ENCODE measurements around the gene FAM241A.

- TF ChIP-seq, protein P1, sequence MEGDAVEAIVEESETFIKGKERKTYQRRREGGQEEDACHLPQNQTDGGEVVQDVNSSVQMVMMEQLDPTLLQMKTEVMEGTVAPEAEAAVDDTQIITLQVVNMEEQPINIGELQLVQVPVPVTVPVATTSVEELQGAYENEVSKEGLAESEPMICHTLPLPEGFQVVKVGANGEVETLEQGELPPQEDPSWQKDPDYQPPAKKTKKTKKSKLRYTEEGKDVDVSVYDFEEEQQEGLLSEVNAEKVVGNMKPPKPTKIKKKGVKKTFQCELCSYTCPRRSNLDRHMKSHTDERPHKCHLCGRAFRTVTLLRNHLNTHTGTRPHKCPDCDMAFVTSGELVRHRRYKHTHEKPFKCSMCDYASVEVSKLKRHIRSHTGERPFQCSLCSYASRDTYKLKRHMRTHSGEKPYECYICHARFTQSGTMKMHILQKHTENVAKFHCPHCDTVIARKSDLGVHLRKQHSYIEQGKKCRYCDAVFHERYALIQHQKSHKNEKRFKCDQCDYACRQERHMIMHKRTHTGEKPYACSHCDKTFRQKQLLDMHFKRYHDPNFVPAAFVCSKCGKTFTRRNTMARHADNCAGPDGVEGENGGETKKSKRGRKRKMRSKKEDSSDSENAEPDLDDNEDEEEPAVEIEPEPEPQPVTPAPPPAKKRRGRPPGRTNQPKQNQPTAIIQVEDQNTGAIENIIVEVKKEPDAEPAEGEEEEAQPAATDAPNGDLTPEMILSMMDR (IDR thresholded peaks at IDR 0.05), result no peak
- TF ChIP-seq POLR2A (IDR thresholded peaks at IDR 0.05), result no peak
Measured at GRCh38 chr4:112175840-112176239, 30.6 kb downstream of the FAM241A start.

Measured in right lobe of liver (tissue), 4 donors.